GM19238 (cell line): ENCODE data around the gene SH2D6.
"Not testable (repeated sequence)": the region's sequence is repeated elsewhere in the genome, so short reads cannot be mapped to it uniquely, and the experiment has no call there.

Source experiments
- DNase-seq: peaks from one replicate; pipeline ENCODE4 v3.0.0; 2011; ENCODE audit warnings: low spot score; ENCODE audit not compliant: insufficient read length

SH2D6 gene

DNA sequence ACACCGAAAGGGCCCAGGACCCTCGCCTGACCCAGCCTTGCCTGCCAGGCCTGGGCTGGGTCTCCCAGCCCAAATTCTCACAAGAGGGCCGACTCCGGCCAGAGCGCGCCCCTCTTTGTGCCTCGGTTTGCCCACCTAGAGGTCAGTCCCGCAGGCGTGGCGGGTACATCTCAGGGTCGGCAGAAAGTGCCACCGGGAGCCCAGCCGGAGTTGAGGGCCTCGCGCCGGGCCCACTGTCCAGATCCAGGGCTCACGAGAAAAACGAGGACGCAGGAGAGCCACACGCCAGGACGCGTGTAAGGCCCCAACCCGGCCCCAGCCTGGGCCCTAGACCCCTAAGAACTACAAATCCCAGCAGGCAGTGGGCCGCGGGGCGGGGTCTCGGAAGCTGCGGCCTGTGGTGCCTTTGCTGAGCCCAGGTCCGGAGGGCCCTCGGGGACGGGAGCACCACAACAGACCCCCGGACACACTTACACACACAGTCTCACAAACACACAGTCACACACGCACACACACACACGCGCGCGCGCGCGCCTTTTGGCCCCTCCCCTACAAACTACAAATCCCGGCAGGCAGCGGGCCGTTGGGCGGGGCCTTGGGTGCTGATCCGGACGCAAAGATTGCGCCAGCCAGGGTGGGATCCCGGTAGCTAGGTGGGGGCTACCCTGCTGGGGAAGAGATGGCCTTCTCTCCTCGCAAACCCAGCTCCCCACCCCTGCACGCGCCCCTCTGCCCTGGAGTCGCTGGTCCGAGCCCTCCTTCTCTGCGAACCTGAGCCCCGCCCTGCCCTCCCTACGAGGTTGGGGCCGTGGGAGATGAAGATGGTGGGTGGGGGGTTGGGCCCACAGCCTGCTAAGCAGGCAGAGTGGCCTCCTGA is at the start of gene SH2D6:
SH2D6 (plus strand) TSS at position 583 of the 877 bp plus-strand sequence. CDS start 10,752 bp downstream, outside the sequence.
- DNase-seq, result peak; percentile 90

DNA sequence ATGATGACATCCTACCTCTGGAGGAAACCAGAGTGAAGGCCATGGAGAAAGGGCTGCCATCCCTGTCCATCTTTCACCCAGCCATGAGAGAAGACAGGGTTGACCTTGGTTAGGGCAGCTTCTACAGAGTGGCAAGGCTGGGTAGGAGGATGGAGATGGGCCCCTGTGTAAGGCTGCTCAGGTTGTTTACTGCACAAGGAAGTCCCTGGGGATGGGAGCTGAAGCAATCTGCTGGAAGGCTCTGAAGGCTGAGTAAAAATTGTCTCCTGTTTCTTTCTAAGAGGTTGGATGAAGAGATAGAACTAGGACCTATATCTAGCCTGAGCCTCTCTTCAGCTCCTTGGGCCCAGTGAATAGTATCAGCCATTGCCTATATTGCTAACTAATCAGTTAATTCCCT is 49.6 kb upstream of the SH2D6 start:
- DNase-seq, result no peak

DNA sequence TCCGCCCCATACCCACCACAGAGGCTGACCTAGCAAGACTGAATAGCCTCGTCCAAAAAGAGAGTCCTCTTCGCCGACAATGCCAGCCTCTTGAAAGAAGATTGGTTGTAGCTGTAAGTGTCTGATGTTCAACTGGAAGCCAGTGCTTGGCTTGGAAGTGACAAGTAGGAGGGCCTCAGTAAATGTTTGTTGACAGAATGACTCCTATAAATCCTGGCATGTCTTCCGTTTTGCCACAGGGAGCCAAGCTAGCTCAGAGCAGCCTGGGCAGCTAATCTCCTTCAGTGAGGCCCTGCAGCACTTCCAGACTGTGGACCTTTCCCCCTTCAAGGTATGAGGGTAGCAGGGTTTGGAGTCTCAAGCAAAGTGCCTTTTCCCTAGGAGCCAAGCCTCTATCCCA is 49.0 kb upstream of the SH2D6 start:
- DNase-seq, result no peak

DNA sequence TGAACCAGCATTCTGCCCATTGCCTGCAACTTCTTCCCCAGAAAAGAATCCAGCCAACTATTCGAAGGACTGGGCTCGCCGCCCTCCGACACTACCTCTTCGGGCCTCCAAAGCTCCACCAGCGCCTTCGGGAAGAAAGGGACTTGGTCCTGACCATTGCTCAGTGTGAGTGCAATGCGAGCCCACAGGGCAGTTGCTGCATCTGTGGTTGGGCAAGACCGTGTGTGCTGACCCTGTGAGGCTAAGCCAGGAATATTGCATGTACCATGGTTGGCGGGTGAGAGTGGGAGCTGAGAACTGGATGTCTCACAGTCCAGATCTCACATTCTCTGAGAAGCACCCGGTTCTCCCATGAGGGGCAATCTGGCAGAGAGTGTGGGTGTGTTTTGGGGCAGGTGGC is 47.5 kb upstream of the SH2D6 start:
- no peak for DNase-seq

DNA sequence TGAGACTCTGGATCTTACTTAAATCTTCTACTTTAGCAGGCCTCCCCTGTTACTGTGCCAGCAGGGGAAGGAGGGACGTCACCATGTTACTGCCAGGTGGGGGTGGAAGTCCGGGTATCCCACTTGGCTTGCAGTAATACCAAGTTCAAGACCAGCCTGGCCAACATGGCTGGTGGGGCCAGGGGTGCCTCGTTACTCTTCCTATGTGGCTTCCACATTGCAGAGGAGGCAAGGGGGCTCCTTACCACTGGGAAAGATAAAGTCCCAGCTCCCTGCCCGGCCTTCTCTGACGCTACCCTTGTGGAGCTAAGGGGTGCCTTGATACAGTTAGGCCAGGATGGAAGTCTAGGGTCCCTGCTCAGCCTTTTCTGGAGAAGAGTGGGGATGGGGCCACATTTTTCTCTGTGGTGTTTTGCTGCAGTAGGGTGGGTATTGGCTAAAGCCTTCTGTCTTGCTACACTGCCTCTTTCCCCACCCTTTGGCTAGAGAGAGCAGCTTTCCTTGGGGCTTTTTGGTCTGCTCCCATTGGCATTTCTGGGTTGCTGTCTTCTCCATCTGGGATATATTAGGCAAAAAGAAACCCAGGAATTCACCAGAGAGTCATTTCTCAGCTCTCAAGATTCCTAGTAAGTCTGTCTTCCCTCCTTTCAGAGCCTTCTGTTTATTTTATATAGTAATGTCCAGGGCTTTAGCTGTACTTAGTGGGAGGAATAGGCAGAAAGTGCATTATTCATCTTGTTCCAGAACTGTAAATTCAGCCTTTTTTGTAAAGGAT is 42.0 kb upstream of the SH2D6 start:
- DNase-seq, result no peak

DNA sequence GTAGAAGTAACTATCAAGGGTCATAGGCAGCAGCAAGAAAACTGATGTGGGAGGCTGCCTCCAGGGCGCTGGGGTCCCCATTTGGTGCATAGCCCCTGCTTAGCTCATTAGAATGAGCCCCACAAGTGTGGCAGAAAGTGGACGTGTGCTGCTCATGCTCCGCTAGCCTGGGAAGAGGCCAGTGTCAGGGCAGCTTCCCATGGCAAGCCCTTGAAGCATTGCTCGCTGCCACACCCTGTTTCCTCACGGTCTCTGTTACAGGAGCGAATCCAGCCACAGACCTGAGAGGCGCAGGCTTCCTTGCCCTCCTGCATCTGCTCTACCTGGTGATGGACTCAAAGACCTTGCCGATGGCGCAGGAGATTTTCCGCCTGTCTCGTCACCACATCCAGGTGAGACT is 41.4 kb upstream of the SH2D6 start:
- DNase-seq, result no peak

DNA sequence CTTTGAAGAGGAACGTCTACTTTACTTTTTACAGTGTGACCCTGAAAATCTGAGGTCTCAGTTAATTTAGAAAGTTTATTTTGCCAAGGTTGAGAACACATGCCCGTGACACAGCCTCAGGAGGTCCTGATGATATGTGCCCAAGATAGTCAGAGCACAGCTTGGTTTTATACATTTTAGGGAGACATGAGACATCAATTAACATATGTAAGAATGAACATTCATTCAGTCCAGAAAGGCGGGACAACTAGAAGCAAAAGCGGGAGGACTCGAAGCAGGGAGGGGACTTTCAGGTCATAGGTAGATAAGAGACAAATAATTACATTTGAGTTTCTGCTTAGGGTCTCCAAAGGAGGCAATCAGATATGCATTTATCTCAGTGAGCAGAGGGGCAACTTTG is 40.3 kb upstream of the SH2D6 start:
- DNase-seq, result no peak

DNA sequence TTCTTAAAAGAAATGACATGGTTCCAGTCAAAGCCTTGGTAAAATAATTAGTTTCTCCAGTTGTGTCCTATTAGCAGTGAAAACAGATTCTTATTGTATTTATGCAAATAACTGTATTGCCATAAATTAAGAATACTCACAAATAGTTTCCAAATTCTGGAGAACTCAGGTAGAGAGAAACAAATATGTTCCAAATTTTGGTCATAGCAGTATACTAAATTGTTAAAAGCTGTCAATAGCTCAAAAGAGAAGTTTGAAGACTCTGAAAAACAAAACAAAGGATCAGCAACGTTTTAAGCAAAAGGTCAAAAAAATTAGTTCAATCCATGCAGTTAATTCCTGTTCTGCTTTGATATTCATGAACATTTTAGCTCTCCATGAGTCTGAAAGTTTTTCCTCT is 38.5 kb upstream of the SH2D6 start:
- DNase-seq, result no peak

DNA sequence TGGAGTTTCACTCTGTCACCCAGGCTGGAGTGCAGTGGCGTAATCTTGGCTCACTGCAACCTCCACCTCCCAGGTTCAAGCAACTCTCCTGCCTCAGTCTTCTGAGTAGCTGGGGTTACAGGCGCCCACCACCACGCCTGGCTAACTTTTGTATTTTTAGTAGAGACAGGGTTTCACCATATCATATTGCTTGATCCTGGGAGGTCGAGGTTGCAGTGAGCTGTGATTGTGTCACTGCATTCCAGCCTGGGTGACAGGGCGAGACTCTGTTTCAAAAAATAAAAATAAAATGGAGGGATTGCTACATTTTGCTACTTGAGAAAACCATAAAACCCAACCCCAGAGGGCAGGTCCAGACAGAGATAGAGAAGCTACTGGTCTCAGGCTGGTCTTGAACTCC is 35.4 kb upstream of the SH2D6 start:
- not testable (repeated sequence) for DNase-seq

DNA sequence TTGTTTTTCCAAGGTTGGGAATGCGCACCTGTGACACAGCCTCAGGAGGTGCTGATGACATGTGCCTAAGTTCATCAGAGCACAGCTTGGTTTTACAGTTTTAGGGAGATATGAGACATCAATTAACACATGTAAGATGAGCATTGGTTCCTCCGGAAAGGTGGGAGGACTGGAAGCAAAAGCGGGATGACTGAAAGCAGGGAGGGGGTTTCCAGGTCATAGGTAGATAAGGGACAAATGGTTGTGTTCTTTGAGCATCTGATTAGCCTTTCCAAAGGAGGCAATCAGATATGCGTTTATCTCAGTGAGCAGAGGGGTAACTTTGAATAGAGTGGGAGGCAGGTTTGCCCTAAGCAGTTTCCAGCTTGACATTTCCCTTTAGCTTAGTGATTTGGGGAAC is 34.7 kb upstream of the SH2D6 start:
- DNase-seq, result no peak

DNA sequence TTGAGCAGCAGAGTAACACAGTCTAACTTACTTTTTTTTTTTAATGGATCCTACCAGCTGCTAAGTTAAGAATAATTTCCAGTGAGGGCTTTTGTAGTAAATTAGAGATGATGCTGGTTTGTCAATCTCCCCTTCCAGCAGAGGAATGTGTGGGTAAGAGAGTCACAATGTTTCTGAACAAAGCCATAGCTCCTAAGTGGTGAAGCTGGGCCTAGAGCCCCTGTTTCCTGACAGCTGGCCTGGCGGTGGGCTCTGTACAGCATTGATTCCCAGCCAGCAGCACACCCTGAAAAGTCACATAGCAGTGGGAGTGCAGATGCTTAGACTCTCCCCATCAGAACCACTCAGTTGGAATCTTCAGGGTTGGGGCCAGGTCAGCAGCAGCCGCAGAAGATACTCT is 32.8 kb upstream of the SH2D6 start:
- DNase-seq, result no peak

DNA sequence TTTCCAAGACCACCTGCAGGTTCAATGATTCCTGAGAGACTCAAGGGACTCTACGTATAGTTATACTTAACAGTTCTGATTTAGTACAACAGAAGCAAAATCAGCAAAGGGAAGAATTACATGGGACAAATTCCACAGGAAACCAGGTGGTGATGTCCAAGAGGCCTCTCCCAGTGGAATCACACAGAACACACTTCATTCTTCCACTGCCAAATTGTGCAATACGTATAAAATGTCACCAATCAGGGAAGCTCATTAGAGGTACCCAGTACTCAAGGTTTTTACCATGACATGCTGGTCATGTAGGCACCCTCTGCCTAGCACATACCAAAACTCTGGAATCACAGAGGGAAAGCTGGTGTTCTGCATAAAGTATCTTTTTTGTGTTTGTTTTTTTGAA is 30.8 kb upstream of the SH2D6 start:
- DNase-seq, result no peak

DNA sequence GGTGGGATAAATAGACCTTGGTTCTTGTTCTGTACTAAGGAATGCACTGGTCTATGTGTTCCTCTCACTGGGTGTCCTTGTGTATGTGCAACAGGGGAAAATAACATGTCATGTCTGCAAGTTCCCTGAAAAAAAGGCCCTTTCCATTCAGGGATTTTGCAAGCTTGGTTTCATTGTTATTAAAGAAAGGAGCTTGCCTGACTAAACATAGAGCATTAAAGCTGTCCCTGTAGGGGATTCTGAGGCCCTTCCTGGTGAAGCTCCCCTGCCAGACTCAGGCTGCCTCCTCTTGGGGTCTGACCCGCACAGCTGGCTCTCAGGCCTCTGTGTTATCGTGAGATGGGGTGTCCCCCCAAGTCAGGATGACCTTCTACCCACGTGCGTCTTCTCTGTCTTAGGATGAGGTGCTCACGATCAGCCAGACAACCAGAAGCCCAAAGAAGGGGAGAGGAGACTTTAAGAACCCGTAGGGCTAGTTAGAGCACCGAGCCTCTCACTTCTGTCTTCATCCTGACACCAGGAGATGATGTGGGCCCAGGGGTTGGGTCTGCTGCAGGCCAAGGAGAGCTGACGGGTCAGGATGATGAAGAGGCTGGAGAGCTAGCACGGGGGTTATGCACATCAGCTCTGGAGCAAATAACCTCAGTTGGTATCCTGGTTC is 29.5 kb upstream of the SH2D6 start:
- DNase-seq, result no peak

DNA sequence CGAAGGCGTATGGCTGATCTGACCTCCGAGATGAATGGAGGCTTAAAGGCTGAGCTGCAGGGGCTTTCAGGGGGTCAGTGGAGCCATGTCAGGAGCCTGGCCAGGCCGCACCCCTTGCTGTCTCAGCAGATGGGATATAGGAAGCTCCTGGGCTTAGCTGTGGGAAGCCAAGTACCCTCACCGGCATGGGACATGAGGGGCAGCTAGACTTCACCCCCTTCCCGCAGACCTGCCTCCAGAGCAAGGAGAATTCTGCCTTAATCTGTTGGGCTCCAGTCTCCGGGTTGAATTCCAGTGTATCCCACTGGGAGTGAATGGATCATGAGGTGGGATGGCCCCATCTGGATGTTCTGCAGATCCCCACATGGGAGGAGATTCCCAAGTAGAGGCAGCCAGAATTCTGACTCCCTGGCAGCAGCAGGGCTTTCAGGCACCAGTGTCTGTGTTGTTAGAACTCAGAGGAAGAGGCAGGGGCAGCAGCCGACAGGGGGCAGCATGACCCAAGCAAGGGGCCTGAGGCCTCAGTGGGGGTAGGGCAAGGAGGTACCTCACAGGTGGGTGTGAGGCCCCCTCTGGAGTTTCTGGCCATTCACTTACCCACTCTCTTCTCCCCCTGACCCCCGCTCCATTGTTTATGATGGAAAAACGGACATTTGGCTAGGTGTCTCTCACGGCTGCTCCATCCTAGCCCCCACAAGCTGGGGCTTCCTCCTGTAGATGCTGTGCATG is 27.4 kb upstream of the SH2D6 start:
- peak; percentile 54 for DNase-seq

DNA sequence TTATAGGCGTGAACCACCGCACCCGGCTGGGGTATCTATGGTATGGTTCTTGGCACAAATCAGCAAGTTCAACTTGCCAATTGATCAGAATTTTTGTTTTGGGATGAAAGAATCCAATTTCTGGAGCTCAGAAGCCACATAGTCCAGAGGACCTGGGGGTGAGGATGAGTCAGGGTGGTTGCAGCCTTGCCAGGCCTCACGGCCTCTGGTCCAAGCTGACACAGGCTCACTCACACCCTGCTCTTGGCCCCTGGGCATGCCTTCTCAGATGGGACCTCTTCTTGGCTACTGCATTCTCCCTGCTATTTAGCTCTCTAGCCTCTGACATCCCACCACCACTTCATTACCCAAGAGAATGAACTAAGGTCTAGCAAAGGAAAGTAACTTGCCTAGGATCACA is 24.7 kb upstream of the SH2D6 start:
- DNase-seq, result no peak

DNA sequence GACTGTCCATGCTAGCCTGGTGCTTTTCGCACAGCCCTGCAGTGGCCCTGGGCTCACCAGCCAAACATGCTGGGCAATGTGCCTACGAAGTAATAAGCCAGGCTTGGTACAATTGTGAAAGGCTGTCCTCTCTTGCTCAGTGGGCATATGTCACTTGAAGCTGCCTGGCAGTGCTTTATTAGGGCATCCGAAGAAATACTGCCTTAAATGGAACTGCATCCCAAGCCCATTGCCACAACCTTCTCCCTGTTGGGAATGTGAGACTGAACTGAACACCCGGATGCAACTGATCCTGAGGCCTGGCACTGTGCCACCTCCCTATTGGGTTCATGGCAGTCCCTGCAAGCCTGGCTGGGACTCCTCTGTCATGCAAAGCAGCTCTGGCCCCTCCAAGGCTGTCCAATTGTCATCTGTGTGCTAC is 24.2 kb upstream of the SH2D6 start:
- no peak for DNase-seq

DNA sequence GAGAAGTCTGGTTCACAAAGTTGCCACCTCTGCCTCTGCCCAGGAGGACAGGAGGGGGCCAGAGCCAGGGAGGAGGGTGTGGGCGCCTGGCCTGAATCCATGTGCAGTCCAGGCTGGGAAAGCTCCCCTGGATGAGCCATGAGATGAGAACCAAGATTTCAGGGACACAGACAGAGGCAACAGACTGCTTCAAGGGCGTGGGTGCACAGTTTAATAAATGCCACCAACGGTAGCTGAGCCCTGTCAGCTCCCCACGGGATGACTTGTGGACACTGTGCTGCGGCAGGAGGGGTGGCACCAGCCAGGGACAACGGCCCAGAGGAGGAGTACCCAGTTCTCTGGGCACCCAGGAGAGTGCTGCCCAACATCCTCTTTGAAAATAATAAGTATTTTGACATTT is 23.5 kb upstream of the SH2D6 start:
- DNase-seq, result no peak

DNA sequence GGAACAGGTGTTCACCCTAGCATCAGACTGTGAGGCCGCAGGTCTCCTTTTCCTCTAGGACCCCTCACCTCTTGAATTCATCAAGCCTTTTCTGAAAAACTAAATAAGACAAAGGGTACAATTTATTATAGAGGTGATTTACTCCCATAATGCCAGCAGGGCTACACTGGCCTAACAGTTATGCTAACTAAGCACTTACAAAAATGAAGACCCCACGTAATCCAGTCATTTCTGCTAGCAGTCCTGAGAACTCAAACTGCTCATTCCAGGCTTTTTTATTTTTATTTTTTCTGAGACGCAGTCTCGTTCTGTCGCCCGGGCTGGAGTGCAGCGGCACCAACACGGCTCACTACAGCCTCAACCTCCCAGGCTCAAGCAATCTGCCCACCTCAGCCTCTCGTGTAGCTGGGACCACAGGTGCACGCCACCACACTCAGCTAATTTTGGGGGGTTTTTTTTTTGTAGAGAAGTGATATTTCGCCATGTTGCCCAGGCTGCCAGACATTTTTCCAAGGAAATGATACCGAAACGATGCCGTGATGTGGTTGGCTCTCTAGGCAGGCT is 22.5 kb upstream of the SH2D6 start:
- no peak for DNase-seq

DNA sequence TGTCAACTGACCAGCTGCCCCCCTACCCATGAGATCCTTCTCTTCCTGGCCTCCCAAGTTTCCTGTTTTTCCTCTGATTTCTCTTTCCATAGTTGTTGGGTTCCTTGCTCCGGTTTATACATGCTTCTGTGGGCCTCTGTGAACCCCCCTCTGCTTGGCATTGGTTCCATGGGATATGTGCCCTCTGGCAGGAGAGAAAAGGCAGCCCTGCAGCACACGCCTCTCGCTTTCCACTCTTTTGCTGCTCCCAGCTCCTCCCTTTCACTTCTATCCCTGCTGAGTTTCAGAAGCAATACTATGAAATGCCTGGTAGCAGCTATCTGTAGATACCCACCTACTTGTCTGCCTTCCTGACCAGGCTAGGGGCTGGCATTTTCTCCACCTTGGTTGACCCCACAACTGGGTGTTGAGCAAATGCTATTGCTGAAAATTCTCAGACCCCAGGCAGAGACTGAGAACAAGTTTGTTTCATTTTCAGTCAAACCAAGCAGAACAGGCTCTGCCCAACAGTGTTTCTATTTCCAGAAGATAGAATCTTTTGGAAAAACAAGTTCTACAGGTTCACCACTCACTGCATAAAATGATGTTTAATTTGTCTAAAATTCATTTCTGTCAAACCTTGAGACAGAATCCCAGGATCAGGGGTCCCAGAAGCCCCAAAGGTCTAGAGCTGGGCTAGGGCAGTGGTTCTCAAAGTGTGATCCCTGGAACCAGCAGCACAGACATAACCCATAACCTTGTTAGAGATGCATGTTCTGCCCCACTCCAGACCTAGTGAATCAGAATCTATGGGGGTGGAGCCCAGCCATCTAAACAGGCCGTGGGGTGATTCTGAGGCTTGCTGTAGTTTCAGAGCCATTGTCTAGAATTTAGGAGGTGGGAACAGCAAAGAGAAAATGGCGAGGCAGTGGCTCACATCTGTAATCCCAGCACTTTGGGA is 21.7 kb upstream of the SH2D6 start:
- no peak for DNase-seq

DNA sequence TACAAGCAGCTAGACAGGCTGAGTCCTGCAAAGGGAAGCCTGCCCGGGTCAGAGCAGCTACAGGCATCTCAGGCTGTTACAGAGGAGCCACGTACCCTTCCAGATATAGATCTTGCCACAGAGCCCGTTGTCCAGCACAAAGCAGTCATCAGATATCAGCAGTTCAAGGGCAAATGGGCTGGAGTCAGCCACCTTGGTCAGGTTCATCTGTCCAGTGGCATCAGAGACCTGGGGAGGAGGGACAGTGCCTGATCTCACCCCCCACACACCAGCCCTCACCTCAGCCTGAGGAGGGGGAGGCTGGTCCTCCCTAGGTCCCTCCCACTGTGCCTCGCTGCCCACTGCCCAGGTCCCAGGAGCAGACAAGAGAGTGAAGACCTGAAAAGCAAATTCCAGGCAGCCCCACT is 20.6 kb upstream of the SH2D6 start:
- DNase-seq, result no peak
